ENCODE measurements around the gene SDK2.

Gene SDK2

GRCh38 chr17:73586921-73587602 lies 57.2 kb downstream of the SDK2 start:
- Mint-ChIP-seq H3K4me1 (peaks cover 66% of the 10 kb centered on the region), H3K27ac (peak overlapping the region; percentile 82), H3K27me3 (no peaks in the 10 kb centered on the region), H3K9me3 (no peaks in the 10 kb centered on the region), H3K4me3 (no peak overlapping the region), H3K36me3 (no peaks in the 10 kb centered on the region)
- DNase-seq (ENCODE audit: low spot score in 2 of 2) (no peak), ATAC-seq (ENCODE audit: low read depth) (no peak)

- Mint-ChIP-seq H3K4me3 (no peak overlapping the region), H3K9me3 (no peaks in the 10 kb centered on the region), H3K27ac (peak overlapping the region; percentile 26), H3K27me3 (no peaks in the 10 kb centered on the region), H3K4me1 (peaks cover 61% of the 10 kb centered on the region), H3K36me3 (no peaks in the 10 kb centered on the region)
- DNase-seq (ENCODE audit: low spot score in 2 of 2) = no peak
- ATAC-seq (ENCODE audit: low read depth) = no peak
Observed at GRCh38 chr17:73586275-73586832, 57.9 kb downstream of the SDK2 start.

- Mint-ChIP-seq H3K9me3 (no peaks in the 10 kb centered on the region), H3K4me3 (no peak overlapping the region), H3K4me1 (peaks cover 57% of the 10 kb centered on the region), H3K27ac (no peak overlapping the region), H3K27me3 (no peaks in the 10 kb centered on the region), H3K36me3 (no peaks in the 10 kb centered on the region)
- ATAC-seq (ENCODE audit: low read depth) (peak; percentile 46), DNase-seq (ENCODE audit: low spot score in 2 of 2) (no peak)
Observed at GRCh38 chr17:73585583-73585982, 58.7 kb downstream of the SDK2 start.

GRCh38 chr17:73584987-73585386 lies 59.3 kb downstream of the SDK2 start:
- no peak overlapping the region for H3K4me3 Mint-ChIP-seq
- H3K27me3 Mint-ChIP-seq = no peaks in the 10 kb centered on the region
- H3K27ac Mint-ChIP-seq = no peak overlapping the region
- H3K36me3 Mint-ChIP-seq = peaks cover 2% of the 10 kb centered on the region
- no peaks in the 10 kb centered on the region for H3K9me3 Mint-ChIP-seq
- no peak for DNase-seq (ENCODE audit: low spot score in 2 of 2)
- H3K4me1 Mint-ChIP-seq = peaks cover 53% of the 10 kb centered on the region
- ATAC-seq (ENCODE audit: low read depth) = no peak

GRCh38 chr17:73584049-73584448 lies 60.2 kb downstream of the SDK2 start:
- Mint-ChIP-seq H3K4me3 (no peak overlapping the region), H3K36me3 (peaks cover 2% of the 10 kb centered on the region), H3K27ac (no peak overlapping the region), H3K27me3 (no peaks in the 10 kb centered on the region), H3K9me3 (no peaks in the 10 kb centered on the region), H3K4me1 (peaks cover 48% of the 10 kb centered on the region)
- DNase-seq (ENCODE audit: low spot score in 2 of 2) (no peak), ATAC-seq (ENCODE audit: low read depth) (no peak)

GRCh38 chr17:73582821-73583220 lies 61.4 kb downstream of the SDK2 start:
- Mint-ChIP-seq H3K4me1 (peaks cover 43% of the 10 kb centered on the region), H3K36me3 (peaks cover 2% of the 10 kb centered on the region), H3K9me3 (no peaks in the 10 kb centered on the region), H3K27me3 (no peaks in the 10 kb centered on the region), H3K4me3 (no peak overlapping the region), H3K27ac (no peak overlapping the region)
- no peak for DNase-seq (ENCODE audit: low spot score in 2 of 2)
- no peak for ATAC-seq (ENCODE audit: low read depth)

- H3K4me1 Mint-ChIP-seq = peaks cover 43% of the 10 kb centered on the region
- ATAC-seq (ENCODE audit: low read depth) (no peak), DNase-seq (ENCODE audit: low spot score in 2 of 2) (no peak)
- H3K9me3 Mint-ChIP-seq = no peaks in the 10 kb centered on the region
- peaks cover 2% of the 10 kb centered on the region for H3K36me3 Mint-ChIP-seq
- H3K27ac Mint-ChIP-seq = no peak overlapping the region
- H3K4me3 Mint-ChIP-seq = no peak overlapping the region
- H3K27me3 Mint-ChIP-seq = no peaks in the 10 kb centered on the region
Observed at GRCh38 chr17:73582359-73582758, 61.9 kb downstream of the SDK2 start.

- DNase-seq (ENCODE audit: low spot score in 2 of 2) = no peak
- Mint-ChIP-seq H3K27me3 (no peaks in the 10 kb centered on the region), H3K4me3 (no peak overlapping the region), H3K27ac (no peak overlapping the region), H3K9me3 (no peaks in the 10 kb centered on the region), H3K36me3 (peaks cover 2% of the 10 kb centered on the region), H3K4me1 (peaks cover 39% of the 10 kb centered on the region)
- no peak for ATAC-seq (ENCODE audit: low read depth)
Observed at GRCh38 chr17:73581379-73581778, 62.9 kb downstream of the SDK2 start.

GRCh38 chr17:73580073-73580710 lies 64.1 kb downstream of the SDK2 start:
- no peak for ATAC-seq (ENCODE audit: low read depth)
- Mint-ChIP-seq H3K9me3 (no peaks in the 10 kb centered on the region), H3K4me1 (peaks cover 41% of the 10 kb centered on the region), H3K27me3 (no peaks in the 10 kb centered on the region), H3K36me3 (peaks cover 9% of the 10 kb centered on the region), H3K27ac (peak overlapping the region; percentile 18), H3K4me3 (no peak overlapping the region)
- no peak for DNase-seq (ENCODE audit: low spot score in 2 of 2)

- H3K27me3 Mint-ChIP-seq = no peaks in the 10 kb centered on the region
- no peaks in the 10 kb centered on the region for H3K9me3 Mint-ChIP-seq
- peaks cover 17% of the 10 kb centered on the region for H3K36me3 Mint-ChIP-seq
- no peak overlapping the region for H3K4me3 Mint-ChIP-seq
- H3K27ac Mint-ChIP-seq = no peak overlapping the region
- H3K4me1 Mint-ChIP-seq = peaks cover 42% of the 10 kb centered on the region
- ATAC-seq (ENCODE audit: low read depth) (no peak), DNase-seq (ENCODE audit: low spot score in 2 of 2) (no peak)
Observed at GRCh38 chr17:73576556-73577098, 67.6 kb downstream of the SDK2 start.

GRCh38 chr17:73575470-73576221 lies 68.6 kb downstream of the SDK2 start:
- no peak overlapping the region for H3K4me3 Mint-ChIP-seq
- peaks cover 17% of the 10 kb centered on the region for H3K36me3 Mint-ChIP-seq
- peaks cover 42% of the 10 kb centered on the region for H3K4me1 Mint-ChIP-seq
- no peaks in the 10 kb centered on the region for H3K27me3 Mint-ChIP-seq
- peak overlapping the region; percentile 46 for H3K27ac Mint-ChIP-seq
- no peak for DNase-seq (ENCODE audit: low spot score in 2 of 2)
- no peaks in the 10 kb centered on the region for H3K9me3 Mint-ChIP-seq
- no peak for ATAC-seq (ENCODE audit: low read depth)

- peaks cover 15% of the 10 kb centered on the region for H3K36me3 Mint-ChIP-seq
- H3K27me3 Mint-ChIP-seq = no peaks in the 10 kb centered on the region
- peaks cover 37% of the 10 kb centered on the region for H3K4me1 Mint-ChIP-seq
- no peak for DNase-seq (ENCODE audit: low spot score in 2 of 2)
- H3K27ac Mint-ChIP-seq = no peak overlapping the region
- ATAC-seq (ENCODE audit: low read depth) = no peak
- no peaks in the 10 kb centered on the region for H3K9me3 Mint-ChIP-seq
- no peak overlapping the region for H3K4me3 Mint-ChIP-seq
Observed at GRCh38 chr17:73571511-73572130, 72.6 kb downstream of the SDK2 start.

GRCh38 chr17:73569762-73570319 lies 74.4 kb downstream of the SDK2 start:
- DNase-seq (ENCODE audit: low spot score in 2 of 2) (no peak), ATAC-seq (ENCODE audit: low read depth) (no peak)
- H3K27me3 Mint-ChIP-seq = no peaks in the 10 kb centered on the region
- peaks cover 1% of the 10 kb centered on the region for H3K9me3 Mint-ChIP-seq
- no peak overlapping the region for H3K4me3 Mint-ChIP-seq
- peaks cover 10% of the 10 kb centered on the region for H3K36me3 Mint-ChIP-seq
- H3K4me1 Mint-ChIP-seq = peaks cover 31% of the 10 kb centered on the region
- H3K27ac Mint-ChIP-seq = no peak overlapping the region

All from memory B cell (primary cell).